GM19455 (cell line): Measurements from ENCODE around the gene FAM118B.

ENCODE experiments used
- ATAC-seq: cut with Tn5 transposase; IDR thresholded peaks from one replicate; pipeline ENCODE4 v1.9.1; 2021; ENCODE audit not compliant: unreplicated experiment

FAM118B gene

GRCh38 chr11:126186708-126187529, 24.7 kb upstream of the FAM118B start:
- no peak for ATAC-seq

GRCh38 chr11:126188332-126189108, 23.1 kb upstream of the FAM118B start:
- ATAC-seq, result peak; percentile 70

- peak; percentile 79 for ATAC-seq
These were observed 22.3 kb upstream of the FAM118B start for GRCh38 chr11:126189109-126189929.

- ATAC-seq, result no peak
These were observed 20.8 kb upstream of the FAM118B start for GRCh38 chr11:126190792-126191191.

GRCh38 chr11:126191379-126192073, 20.1 kb upstream of the FAM118B start:
- ATAC-seq, result no peak

GRCh38 chr11:126192361-126192760, 19.2 kb upstream of the FAM118B start:
- no peak for ATAC-seq

GRCh38 chr11:126193038-126193478, 18.5 kb upstream of the FAM118B start:
- no peak for ATAC-seq

- no peak for ATAC-seq
These were observed 17.4 kb upstream of the FAM118B start for GRCh38 chr11:126194121-126194543.

GRCh38 chr11:126195119-126195518, 16.5 kb upstream of the FAM118B start:
- no peak for ATAC-seq

GRCh38 chr11:126197277-126197939, 14.2 kb upstream of the FAM118B start:
- ATAC-seq, result no peak

- ATAC-seq, result no peak
These were observed 12.9 kb upstream of the FAM118B start for GRCh38 chr11:126198648-126199047.

- no peak for ATAC-seq
These were observed 8.8 kb upstream of the FAM118B start for GRCh38 chr11:126202646-126203359.

- ATAC-seq, result no peak
These were observed 6.2 kb upstream of the FAM118B start for GRCh38 chr11:126205359-126205758.

GRCh38 chr11:126207896-126208295, 3.7 kb upstream of the FAM118B start:
- ATAC-seq, result no peak

GRCh38 chr11:126210871-126211235, 729 bp upstream of the FAM118B start:
- no peak for ATAC-seq

- peak; percentile 4 for ATAC-seq
These were observed 593 bp downstream of the FAM118B start for GRCh38 chr11:126212089-126212660.

- no peak for ATAC-seq
These were observed 2.9 kb downstream of the FAM118B start for GRCh38 chr11:126214441-126214840.

- no peak for ATAC-seq
These were observed 3.3 kb downstream of the FAM118B start for GRCh38 chr11:126214841-126215240.
